Erythroblast (primary cell): Measurements from ENCODE around the gene CCDC117.
"Not testable (repeated sequence)": the region's sequence is repeated elsewhere in the genome, so short reads cannot be mapped to it uniquely, and the experiment has no call there.

Source experiments
- DNase-seq, 2 experiments: peaks; one replicate each; lab custom pipeline; 2025; lab: John Stamatoyannopoulos, UW
- GATA1 ChIP-seq: IDR thresholded peaks from 2 replicates; pipeline ENCODE4 v1.6.1; 2011; ENCODE audit warnings: low read depth, mild to moderate bottlenecking, control low read depth, low read length, moderate library complexity
- POLR2A ChIP-seq: IDR thresholded peaks from 2 replicates; pipeline ENCODE4 v1.6.1; 2011; ENCODE audit warnings: mild to moderate bottlenecking, low read length

The CCDC117 gene, protein sequence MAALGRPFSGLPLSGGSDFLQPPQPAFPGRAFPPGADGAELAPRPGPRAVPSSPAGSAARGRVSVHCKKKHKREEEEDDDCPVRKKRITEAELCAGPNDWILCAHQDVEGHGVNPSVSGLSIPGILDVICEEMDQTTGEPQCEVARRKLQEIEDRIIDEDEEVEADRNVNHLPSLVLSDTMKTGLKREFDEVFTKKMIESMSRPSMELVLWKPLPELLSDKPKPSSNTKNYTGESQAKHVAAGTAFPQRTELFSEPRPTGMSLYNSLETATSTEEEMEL

DNA sequence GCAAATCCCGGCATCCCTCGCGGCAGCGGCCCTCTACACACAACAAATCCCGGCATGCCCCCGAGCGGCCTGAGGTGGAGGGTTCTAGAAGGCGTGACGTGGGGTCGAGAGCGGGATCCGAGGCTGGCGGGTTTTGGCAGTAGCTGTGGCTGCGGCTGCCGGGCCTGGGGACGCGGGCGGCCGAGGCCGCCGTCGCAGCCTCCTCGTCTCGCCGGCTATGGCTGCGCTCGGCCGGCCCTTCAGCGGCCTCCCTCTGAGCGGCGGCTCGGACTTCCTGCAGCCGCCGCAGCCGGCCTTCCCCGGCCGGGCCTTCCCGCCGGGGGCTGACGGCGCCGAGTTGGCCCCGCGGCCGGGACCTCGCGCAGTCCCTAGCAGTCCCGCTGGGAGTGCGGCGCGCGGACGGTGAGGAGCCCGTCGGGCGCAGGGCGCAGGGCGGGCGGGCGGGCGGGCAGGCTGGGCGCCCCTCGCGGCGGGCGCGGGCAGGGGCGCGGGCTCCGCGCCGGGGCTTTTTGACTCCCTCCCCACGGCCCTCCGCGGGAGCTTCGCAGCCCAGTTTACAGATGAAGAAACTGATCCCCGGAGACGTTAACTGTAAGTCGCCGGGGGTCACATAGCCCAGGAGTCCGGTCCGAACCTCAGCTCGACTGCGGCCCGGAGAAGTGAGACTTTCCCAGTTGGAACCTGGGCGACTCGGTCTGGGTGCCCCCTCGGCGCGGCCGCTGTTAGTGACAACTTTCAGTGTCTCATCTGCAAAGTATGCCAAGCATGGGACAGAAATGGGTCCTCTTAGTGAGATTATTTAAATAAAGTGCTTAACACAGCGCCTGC is at the start of gene CCDC117:
Gene CCDC117, plus strand, starts transcription at position 63 of the 828 bp plus-strand sequence. Its CDS starts 155 bp downstream, at position 218.
- peak; percentile 95 to 96 for DNase-seq
- TF ChIP-seq POLR2A = peak; percentile 79
- no peak for TF ChIP-seq GATA1

DNA sequence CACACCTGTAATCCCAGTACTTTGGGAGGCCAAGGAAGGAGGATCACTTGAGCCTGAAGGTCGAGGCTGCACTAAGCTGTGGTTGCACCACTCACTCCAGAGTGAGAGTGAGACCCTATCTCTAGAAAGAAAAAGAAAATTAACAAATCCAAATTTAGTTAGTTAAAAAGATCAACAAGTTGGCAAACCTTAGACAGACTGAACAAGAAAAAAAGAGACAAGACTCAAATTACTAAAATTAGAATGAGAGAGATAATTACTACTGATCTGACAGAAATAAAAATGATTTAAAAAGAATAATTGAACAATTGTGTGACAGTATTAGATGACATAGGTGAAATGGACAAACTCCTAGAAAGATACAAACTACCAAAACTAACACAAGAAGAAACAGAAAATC is 44.5 kb upstream of the CCDC117 start:
- no peak for TF ChIP-seq GATA1
- TF ChIP-seq POLR2A = no peak
- DNase-seq = no peak

DNA sequence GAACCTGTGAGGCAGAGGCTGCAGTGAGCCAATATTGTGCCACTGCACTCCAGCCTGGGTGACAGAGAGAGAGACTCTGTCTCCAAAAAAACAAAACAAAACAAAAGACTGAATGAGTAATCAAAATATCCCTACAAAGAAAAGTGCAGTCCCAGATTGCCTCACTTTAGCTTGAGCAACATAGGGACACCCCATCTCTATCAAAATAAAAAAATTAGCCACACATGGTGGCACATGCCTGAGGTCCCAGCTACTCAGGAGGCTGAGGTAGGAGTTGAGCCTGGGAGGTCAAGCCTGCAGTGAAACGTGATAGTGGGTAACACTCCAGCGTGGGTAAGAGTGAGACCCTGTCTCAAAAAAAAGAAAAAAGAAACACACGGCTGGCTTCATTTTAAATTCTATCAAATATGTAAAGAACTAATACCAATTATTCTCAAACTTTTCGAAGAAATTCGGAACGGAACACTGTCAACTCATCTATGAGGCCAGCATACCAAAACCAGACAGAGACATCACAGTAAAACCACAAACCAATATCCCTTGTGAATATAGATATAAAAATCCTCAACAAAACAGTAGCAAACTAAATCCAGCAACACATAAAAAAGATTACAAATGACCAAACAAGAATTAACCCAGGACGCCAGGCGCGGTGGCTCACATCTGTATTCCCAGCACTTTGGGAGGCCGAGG is 43.7 kb upstream of the CCDC117 start:
- DNase-seq = no peak
- TF ChIP-seq POLR2A (no peak), GATA1 (no peak)

DNA sequence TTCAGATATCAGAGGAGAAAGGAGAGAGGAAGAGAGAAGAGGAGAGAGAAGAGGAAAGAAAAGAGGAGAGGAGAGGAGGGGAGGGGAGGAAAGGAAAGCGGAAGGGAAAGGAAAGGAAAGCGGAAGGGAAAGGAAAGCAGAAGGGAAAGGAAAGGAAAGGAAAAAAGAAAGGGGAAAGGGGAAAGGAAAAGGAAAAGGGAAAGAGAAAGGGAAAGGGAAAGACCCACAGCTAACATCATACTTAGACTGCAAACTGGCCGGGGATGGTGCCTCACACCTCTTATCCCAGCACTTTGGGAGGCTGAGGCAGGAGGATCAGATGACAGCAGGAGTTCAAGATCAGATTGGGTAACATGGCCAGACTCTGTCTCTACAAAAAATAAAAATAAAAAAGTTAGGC is 42.3 kb upstream of the CCDC117 start:
- TF ChIP-seq POLR2A (no peak), GATA1 (no peak)
- DNase-seq = no peak

DNA sequence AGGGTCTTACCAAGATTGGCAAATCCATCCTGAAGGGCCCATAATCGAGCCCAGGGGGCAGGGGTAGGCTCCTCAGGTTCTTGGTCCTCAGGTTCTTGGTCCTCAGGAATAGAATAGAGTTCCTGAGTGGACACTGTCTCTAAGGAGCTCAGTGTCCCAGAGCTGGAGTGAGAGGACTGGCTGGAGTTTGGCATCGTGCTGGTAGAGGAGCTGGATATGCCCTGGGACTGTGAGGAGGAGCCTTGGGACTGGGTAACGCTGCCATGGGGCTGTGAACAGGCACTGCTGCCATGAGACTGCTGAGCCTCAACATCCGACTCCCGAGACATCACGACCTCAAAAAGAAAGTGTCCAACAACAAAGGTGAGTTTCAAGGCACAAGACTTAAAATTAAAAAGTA is 38.1 kb upstream of the CCDC117 start:
- no peak for DNase-seq
- TF ChIP-seq POLR2A = no peak
- TF ChIP-seq GATA1 = no peak

DNA sequence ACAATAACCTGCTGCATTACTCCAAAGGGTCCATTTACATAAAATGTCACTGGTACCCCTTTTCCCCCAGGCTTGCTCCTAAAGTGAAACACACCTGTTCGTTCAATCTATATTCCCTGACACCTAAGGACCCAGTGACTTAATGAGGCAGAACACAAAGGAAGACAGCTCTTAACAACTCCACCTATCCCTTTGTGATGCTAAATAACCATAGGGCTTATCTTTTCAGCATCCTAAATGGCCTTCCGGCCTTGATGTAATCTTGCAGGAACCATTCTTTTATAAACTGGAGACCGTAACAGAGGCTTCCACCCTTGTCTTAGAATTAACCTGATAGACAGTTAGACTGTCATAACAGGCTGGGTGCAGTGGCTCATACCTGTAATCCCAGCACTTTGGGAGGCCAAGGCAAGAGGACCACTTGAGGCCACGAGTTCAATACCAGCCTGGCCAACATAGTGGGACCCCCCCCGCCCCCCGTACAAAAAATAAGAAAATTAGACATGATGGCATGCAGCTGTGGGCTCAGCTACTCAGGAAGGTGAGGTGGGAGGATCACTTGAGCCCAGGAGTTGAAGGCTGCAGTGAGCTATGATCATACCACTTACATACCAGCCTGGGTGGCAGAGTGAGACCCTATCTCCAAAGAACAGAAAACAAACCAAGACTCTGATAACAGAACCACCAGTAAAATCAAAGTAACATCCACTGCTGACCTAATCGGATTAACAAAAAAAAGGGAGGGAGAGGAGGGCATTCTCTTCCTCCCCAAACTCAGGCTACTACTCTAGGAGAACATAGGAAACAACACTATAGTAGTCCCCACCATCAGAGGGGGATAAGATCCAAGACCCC is 36.0 kb upstream of the CCDC117 start:
- DNase-seq = peak; percentile 46 to 81
- TF ChIP-seq POLR2A (no peak), GATA1 (no peak)

DNA sequence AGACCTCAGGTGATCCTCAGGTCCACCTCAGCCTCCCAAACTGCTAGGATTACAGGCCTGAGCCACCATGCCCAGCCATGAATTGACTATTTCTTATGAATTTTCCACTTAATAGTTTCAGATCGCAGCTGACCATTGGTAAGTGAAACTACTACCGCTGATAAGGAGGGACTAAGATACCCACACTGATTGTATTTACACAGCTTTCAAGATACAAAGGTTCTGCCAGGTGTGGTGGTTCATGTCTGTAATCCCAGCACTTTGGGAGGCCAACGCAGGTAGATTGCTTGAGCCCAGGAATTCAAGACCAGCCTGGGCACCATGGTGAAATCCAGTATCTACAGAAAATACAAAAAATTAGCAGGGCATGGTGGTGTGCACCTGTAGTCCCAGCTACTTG is 34.8 kb upstream of the CCDC117 start:
- no peak for DNase-seq
- TF ChIP-seq POLR2A = no peak
- no peak for TF ChIP-seq GATA1

DNA sequence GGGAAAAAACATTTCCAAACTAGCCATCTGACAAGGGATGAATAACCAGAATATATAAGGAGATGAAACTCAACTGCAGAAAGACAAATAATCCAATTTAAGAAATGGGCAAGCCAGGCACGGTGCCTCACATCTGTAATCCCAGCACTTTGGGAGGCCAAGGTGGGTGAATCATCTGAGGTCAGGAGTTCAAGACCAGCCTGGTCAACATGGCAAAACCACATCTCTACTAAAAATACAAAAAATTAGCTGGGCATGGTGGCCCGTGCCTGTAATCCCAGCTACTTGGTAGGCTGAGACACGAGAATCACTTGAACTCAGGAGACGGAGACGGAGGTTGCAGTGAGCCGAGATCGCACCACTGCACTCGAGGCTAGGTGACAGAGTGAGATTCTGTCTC is 33.6 kb upstream of the CCDC117 start:
- not testable (repeated sequence) for DNase-seq

DNA sequence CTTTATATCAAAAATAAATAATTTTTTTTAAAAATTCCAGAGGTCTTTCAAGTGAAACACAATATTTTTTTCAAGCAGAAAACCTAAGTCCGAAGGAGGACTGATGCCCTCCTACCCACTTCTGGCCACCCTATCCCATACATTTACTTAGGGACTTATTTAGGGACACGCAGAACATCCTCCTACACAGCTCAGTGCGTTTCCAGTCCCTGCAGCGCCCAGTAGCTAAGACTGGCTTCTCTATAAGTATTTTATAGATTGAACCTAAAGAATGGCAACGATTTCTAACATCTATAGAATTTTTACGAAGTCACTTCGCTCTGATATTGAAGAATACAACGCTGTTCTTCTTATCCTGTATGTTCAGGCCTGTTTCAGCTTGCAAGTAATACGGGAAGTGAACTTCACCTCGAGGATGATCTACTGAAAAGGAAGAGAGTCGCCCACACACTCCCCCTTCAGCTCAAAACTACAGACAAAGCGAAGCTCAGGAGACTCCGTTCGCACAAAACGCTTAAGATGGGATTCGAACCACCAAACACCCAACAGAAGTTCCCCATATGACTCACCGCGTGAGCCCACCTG is 31.2 kb upstream of the CCDC117 start:
- no peak for TF ChIP-seq POLR2A
- no peak for TF ChIP-seq GATA1
- no peak for DNase-seq

DNA sequence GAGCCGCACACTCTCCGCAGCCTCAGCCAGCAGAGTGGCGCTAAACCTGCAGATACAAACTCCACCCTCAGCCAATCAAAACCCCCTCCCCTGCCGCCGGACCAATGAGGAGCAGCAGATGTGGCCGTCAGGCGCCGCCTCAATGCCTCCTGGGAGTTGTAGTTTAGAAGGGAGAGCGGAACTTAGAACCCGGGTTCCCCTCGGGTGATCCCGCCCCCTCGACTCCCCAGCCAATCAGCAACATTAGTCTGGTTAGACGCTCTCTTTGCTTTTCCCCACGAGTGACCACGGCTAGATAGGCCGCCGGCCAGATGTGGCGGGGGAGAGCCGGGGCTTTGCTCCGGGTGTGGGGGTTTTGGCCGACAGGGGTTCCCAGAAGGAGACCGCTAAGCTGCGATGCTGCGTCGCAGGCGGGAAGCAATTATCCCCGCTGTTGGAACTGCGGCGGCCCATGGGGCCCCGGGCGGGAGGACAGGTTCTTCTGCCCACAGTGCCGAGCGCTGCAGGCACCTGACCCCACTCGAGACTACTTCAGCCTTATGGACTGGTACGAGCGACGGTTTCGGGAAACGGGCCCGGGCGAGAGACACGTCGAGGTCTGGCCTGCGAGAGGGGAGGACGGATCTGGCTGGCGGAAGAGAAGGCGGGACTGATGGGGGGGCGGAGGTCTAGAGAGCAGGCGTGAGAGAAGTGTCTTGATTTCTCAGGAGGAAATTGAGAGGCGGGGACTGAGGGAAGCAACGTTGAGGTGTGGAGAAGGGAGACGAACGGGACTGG is 30.5 kb upstream of the CCDC117 start, which contains the start of the genes CHEK2 and HSCB:
Gene CHEK2, minus strand, starts transcription at position 36 of the 777 bp plus-strand sequence. CDS start 7,099 bp downstream, outside the sequence.
Gene HSCB, plus strand, starts transcription at position 255 of the 777 bp plus-strand sequence. Its CDS starts 57 bp downstream, at position 312.
- DNase-seq = peak; percentile 98 to 99
- TF ChIP-seq GATA1 = no peak
- peak; percentile 85 for TF ChIP-seq POLR2A

DNA sequence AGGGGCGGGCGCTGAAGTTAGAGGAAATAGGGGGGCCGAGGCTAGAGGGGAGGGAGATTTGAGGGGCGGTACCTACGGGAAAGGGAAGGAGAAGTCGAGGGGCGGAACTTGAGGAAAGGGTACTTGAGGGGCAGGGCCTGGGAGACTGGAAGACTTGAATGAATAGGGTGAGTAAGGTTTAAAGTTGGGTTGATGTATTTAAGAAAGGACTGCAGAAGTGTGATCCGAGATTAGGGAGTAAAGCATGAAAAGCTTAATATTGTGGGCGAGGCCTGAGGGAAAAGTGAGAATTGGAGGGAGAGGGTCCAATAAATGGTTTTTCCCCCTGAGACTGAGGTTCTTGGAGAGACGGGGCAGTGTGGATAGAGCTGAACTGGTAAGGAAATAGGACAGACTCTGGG is 29.9 kb upstream of the CCDC117 start:
- DNase-seq = no peak
- TF ChIP-seq POLR2A = no peak
- TF ChIP-seq GATA1 = no peak

DNA sequence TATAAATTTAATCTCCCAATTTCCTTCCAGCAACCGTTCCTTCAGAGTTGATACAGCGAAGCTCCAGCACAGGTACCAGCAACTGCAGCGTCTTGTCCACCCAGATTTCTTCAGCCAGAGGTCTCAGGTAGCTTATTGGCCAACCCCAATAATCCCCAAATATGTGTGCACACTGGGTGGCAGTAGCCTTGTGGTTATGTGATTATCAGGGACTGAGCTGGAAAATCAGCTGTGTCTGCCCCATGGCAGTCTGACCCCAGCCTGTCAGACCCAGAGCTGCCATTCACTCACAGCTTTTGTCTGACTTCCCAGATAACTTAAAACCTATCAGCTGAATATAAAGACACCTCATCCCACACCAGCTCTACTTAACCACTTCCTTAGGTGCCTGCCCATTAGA is 28.6 kb upstream of the CCDC117 start:
- TF ChIP-seq GATA1 (no peak), POLR2A (no peak)
- DNase-seq = no peak
